K562 (cell line): Measurements from ENCODE around the gene ZPBP. TPM values are rescaled to one million over a fixed set of nuclear protein-coding genes. Genes with fewer than 3 reads are reported as not detected.

Source experiments
- ATAC-seq: fragments of 200-7000 bp; cut with Tn5 transposase; 3 replicates; pipeline ENCODE4 v1.9.1; 2020; ENCODE audit warnings: moderate library complexity
- BruUV-seq: library from RNA; stranded (reverse); fragments of 400-500 nt; replicated peaks from 2 replicates; lab custom pipeline; 2021; lab: Mats Ljungman, UMichigan
- CTCF ChIA-PET: fragments of 300-600 bp; formaldehyde crosslinking; extraction: SDS; loops from one replicate; lab custom pipeline; 2021; ENCODE audit warnings: low intra/inter-chr PET ratio; lab: Yijun Ruan, JAX
- POLR2A ChIA-PET: fragments of 300-600, 350-650 bp; sonication (Branson Sonifier 250); formaldehyde crosslinking; extraction: SDS; loops from one replicate; lab custom pipeline; 2021; ENCODE audit warnings: antibody characterized with exemption, inconsistent platforms; lab: Yijun Ruan, JAX
- DNase-seq, 4 experiments: peaks; one replicate each; pipeline versions ENCODE4 v3.0.0 to v3.0.0-alpha.2; 2011 to 2018; ENCODE audit warnings: low spot score in 3 of 4, mixed read lengths in 3 of 4; ENCODE audit errors: extremely low read depth in 1 of 4
- FAIRE-seq: peaks from 2 replicates; lab custom pipeline; 2011; peaks lifted over from hg19 to GRCh38; lab: Jason Lieb, UNC
- H2AFZ ChIP-seq: 2 replicates; pipeline ENCODE4 v1.6.0; 2011; ENCODE audit warnings: low read depth, low read length, control low read depth, inconsistent platforms
- H3K27ac ChIP-seq: fragments of 200-600 bp; 3 replicates; pipeline ENCODE4 v1.8.0; 2011; ENCODE audit warnings: low read depth, mild to moderate bottlenecking, control low read depth, inconsistent platforms, low read length, moderate library complexity, mixed read lengths; ENCODE audit errors: extremely low read depth
- H3K27me3 ChIP-seq, 2 experiments: fragments of 300-600 bp in 1 of 2; 2 replicates in 1 of 2; 3 replicates in 1 of 2; pipeline versions ENCODE4 v1.6.0 to v1.8.0; 2011; ENCODE audit warnings: inconsistent platforms in 2 of 2, low read length in 2 of 2, mild to moderate bottlenecking in 1 of 2, mixed read lengths in 1 of 2, moderate library complexity in 1 of 2; ENCODE audit not compliant: control insufficient read depth in 2 of 2, insufficient read depth in 2 of 2
- H3K36me3 ChIP-seq: fragments of 300-600 bp; 3 replicates; pipeline ENCODE4 v1.8.0; 2011; ENCODE audit warnings: mild to moderate bottlenecking, low read length, inconsistent platforms; ENCODE audit not compliant: control insufficient read depth, insufficient read depth
- H3K4me1 ChIP-seq, 2 experiments: fragments of 200-600 bp in 1 of 2; replicated peaks in 1 of 2; 2 replicates in 1 of 2; 3 replicates in 1 of 2; pipeline versions ENCODE4 v1.5.1 to v1.8.0; 2011; ENCODE audit warnings: inconsistent platforms in 2 of 2, low read length in 2 of 2, mild to moderate bottlenecking in 1 of 2, mixed read lengths in 1 of 2, moderate library complexity in 1 of 2; ENCODE audit not compliant: control insufficient read depth in 2 of 2, insufficient read depth in 2 of 2
- H3K4me2 ChIP-seq: 2 replicates; pipeline ENCODE4 v1.6.1; 2011; ENCODE audit warnings: low read length, control low read depth, inconsistent platforms, mixed read lengths; ENCODE audit not compliant: insufficient read depth
- H3K4me3 ChIP-seq: fragments of 200-600 bp; sonication (generic), shearing (Covaris generic); 2 replicates; pipeline ENCODE4 v1.5.1; 2016; ENCODE audit warnings: control low read depth, inconsistent platforms
- H3K79me2 ChIP-seq: fragments of 200-600 bp; 3 replicates; pipeline ENCODE4 v1.8.0; 2011; ENCODE audit warnings: low read length, inconsistent platforms; ENCODE audit not compliant: control insufficient read depth, insufficient read depth
- H3K9ac ChIP-seq, 2 experiments: 2 replicates each; pipeline versions ENCODE4 v1.6.0 to v1.6.1; 2011; ENCODE audit warnings: low read depth in 2 of 2, low read length in 2 of 2, control low read depth in 1 of 2, inconsistent platforms in 1 of 2, mild to moderate bottlenecking in 1 of 2, mixed read lengths in 1 of 2; ENCODE audit not compliant: insufficient read depth in 1 of 2
- H3K9me1 ChIP-seq: one replicate; pipeline ENCODE4 v1.6.0; 2011; ENCODE audit warnings: inconsistent platforms, mild to moderate bottlenecking, low read length, moderate library complexity; ENCODE audit not compliant: control insufficient read depth, insufficient read depth
- H3K9me3 ChIP-seq: replicated peaks from 2 replicates; pipeline ENCODE4 v1.5.1; 2011; ENCODE audit warnings: low read depth, low read length, inconsistent platforms; ENCODE audit not compliant: control insufficient read depth, insufficient read depth
- H4K20me1 ChIP-seq: replicated peaks from 2 replicates; pipeline ENCODE4 v1.6.1; 2011; ENCODE audit warnings: low read length, inconsistent platforms, mixed read lengths; ENCODE audit not compliant: control insufficient read depth, insufficient read depth
- CBX2 ChIP-seq: fragments of 200-600 bp; sonication (generic); IDR thresholded peaks from one replicate; pipeline ENCODE4 v1.6.1; 2012; ENCODE audit warnings: mild to moderate bottlenecking, low read length, inconsistent platforms; ENCODE audit not compliant: insufficient read depth, poor library complexity, severe bottlenecking
- KLF1 ChIP-seq: fragments of 450-650 bp; IDR thresholded peaks from 2 replicates; pipeline ENCODE4 v1.6.1; 2016; ENCODE audit warnings: missing genetic modification characterization, missing compliant biosample characterization
- MYBL2 ChIP-seq, 2 experiments: fragments of 450-650 bp in 1 of 2; sonication (generic) in 1 of 2; formaldehyde crosslinking in 1 of 2; IDR thresholded peaks; 2 replicates each; pipeline versions ENCODE4 v1.6.1 to v1.8.1; 2017 to 2022; ENCODE audit warnings: borderline replicate concordance in 1 of 2, inconsistent platforms in 1 of 2, low read depth in 1 of 2, mild to moderate bottlenecking in 1 of 2, missing genetic modification reagents in 1 of 2, moderate library complexity in 1 of 2
- SIN3A ChIP-seq, 2 experiments: fragments of 150-350 bp in 1 of 2; IDR thresholded peaks; 2 replicates each; pipeline ENCODE4 v1.6.1; 2011 to 2016; ENCODE audit warnings: borderline replicate concordance in 2 of 2, low read depth in 2 of 2, low read length in 2 of 2, mild to moderate bottlenecking in 2 of 2, moderate library complexity in 2 of 2; ENCODE audit not compliant: control insufficient read depth in 1 of 2
- SMAD4 ChIP-seq: fragments of 250-450 bp; sonication (Bioruptor Pico); conservative IDR thresholded peaks from 2 replicates; pipeline ENCODE4 v1.8.0; 2021; ENCODE audit warnings: inconsistent platforms, mild to moderate bottlenecking, moderate library complexity
- ZBTB1 ChIP-seq: sonication (generic); formaldehyde crosslinking; IDR thresholded peaks from 2 replicates; pipeline ENCODE4 v1.8.1; 2023; ENCODE audit warnings: missing genetic modification reagents, low read depth, mild to moderate bottlenecking, borderline replicate concordance
- WGBS: fragments of 100-300 bp; shearing (Covaris generic); methylation state at CpG from one replicate; pipeline ENCODE4 v1.1.6; 2016; ENCODE audit warnings: low coverage, mixed read lengths; ENCODE audit not compliant: insufficient coverage; ENCODE audit errors: missing lambda C conversion rate; 5-methylcytosine and 5-hydroxymethylcytosine counted together
- in situ Hi-C: fragments of 300-500 bp; cut with MboI; formaldehyde crosslinking; loops from 4 replicates; pipeline ENCODE4 v1.15.0; 2018; ENCODE audit warnings: inconsistent platforms, mixed read lengths
- intact Hi-C: fragments of 100-400 bp; cut with micrococcal nuclease; formaldehyde crosslinking; loops from 2 replicates; pipeline ENCODE4 v1.14.2; 2022
- polyA plus RNA-seq, 8 experiments: library from polyadenylated mRNA; depleted of rRNA in 4 of 8; stranded (reverse) in 5 of 8; unstranded in 3 of 8; fragments of >200 nt; fragmentation: Nextera tagmentation in 2 of 8; fragmentation: Illumina TruSeq in 1 of 8; extraction: Ambion mirVana in 2 of 8; extraction: Trizol in 1 of 8; gene quantifications; 2 replicates each; pipeline versions ENCODE4 v1.2.1 to v1.2.3, GENCODE V29; 2011 to 2014; ENCODE audit warnings: inconsistent platforms in 1 of 8, missing spikeins in 1 of 8
- total RNA-seq, 7 experiments: library from RNA; depleted of rRNA in 6 of 7; stranded (reverse); fragments of >200 nt in 6 of 7; fragmentation: Illumina TruSeq in 2 of 7; extraction: Trizol in 2 of 7; gene quantifications; 2 replicates each; pipeline versions ENCODE4 v1.2.1 to v1.2.3, GENCODE V29; 2011 to 2021; ENCODE audit warnings: low replicate concordance in 1 of 7
- TF ChIP-seq, protein P1 (sequence below): fragments of 250-450 bp; sonication (Bioruptor Pico); IDR thresholded peaks from 2 replicates; pipeline ENCODE4 v1.4.0; 2020; ENCODE audit warnings: mild to moderate bottlenecking, moderate library complexity, borderline replicate concordance
- TF ChIP-seq, protein P2 (sequence below): fragments of 250-450 bp; sonication (Bioruptor Pico); IDR thresholded peaks from 2 replicates; pipeline ENCODE4 v1.8.0; 2021; ENCODE audit warnings: moderate library complexity, mild to moderate bottlenecking, inconsistent platforms
- TF ChIP-seq, protein P3 (sequence below): fragments of 250-450 bp; sonication (Bioruptor Pico); IDR thresholded peaks from 2 replicates; pipeline ENCODE4 v1.8.0; 2022; ENCODE audit warnings: inconsistent platforms

ZPBP gene
- total and polyA plus RNA-seq, 9 of the 15 experiments (the other 6 are each of a cell fraction or from before 2014, with no cell fraction given), result not detected

DNA sequence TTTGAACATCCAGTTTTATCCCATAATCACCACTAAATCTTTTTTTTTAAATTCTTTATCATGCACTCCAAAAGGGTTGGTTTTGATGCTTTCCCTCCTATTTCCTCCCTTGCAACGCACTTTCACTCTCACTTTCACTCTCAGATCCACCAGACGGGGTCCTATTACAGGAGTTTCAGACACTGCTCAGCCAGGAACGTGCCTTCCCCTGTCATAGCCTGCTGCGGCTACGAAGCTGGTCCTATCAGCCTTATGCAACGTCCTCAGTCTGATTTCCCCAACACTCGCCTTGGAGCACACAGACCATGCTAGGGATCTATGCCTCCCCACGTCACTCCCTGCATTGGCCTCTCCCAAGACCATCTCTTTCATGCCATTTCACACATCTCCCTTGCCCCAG is 23.4 kb downstream of the ZPBP start:
- H3K4me3 ChIP-seq, result no peak overlapping the region
- no peak overlapping the region for H2AFZ ChIP-seq
- TF ChIP-seq MYBL2 (IDR thresholded peaks at IDR 0.05; ENCODE audit: low read depth) (no peak), MYBL2 (CRISPR knock-in tag; IDR thresholded peaks at IDR 0.05; ENCODE audit: borderline replicate concordance) (no peak), CBX2 (no peak), SIN3A (IDR thresholded peaks at IDR 0.05; ENCODE audit: borderline replicate concordance in 2 of 2, control insufficient read depth in 1 of 2, low read depth in 2 of 2, low read length in 2 of 2) (no peak), ZBTB1 (CRISPR knock-in tag) (no peak), KLF1 (no peak), SMAD4 (CRISPR knock-in tag) (no peak)
- TF ChIP-seq, protein P1, sequence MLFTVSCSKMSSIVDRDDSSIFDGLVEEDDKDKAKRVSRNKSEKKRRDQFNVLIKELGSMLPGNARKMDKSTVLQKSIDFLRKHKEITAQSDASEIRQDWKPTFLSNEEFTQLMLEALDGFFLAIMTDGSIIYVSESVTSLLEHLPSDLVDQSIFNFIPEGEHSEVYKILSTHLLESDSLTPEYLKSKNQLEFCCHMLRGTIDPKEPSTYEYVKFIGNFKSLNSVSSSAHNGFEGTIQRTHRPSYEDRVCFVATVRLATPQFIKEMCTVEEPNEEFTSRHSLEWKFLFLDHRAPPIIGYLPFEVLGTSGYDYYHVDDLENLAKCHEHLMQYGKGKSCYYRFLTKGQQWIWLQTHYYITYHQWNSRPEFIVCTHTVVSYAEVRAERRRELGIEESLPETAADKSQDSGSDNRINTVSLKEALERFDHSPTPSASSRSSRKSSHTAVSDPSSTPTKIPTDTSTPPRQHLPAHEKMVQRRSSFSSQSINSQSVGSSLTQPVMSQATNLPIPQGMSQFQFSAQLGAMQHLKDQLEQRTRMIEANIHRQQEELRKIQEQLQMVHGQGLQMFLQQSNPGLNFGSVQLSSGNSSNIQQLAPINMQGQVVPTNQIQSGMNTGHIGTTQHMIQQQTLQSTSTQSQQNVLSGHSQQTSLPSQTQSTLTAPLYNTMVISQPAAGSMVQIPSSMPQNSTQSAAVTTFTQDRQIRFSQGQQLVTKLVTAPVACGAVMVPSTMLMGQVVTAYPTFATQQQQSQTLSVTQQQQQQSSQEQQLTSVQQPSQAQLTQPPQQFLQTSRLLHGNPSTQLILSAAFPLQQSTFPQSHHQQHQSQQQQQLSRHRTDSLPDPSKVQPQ (CRISPR knock-in tag), result no peak
- TF ChIP-seq, protein P2, sequence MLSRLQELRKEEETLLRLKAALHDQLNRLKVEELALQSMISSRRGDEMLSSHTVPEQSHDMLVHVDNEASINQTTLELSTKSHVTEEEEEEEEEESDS (CRISPR knock-in tag), result no peak
- TF ChIP-seq, protein P3, sequence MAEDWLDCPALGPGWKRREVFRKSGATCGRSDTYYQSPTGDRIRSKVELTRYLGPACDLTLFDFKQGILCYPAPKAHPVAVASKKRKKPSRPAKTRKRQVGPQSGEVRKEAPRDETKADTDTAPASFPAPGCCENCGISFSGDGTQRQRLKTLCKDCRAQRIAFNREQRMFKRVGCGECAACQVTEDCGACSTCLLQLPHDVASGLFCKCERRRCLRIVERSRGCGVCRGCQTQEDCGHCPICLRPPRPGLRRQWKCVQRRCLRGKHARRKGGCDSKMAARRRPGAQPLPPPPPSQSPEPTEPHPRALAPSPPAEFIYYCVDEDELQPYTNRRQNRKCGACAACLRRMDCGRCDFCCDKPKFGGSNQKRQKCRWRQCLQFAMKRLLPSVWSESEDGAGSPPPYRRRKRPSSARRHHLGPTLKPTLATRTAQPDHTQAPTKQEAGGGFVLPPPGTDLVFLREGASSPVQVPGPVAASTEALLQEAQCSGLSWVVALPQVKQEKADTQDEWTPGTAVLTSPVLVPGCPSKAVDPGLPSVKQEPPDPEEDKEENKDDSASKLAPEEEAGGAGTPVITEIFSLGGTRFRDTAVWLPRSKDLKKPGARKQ (CRISPR knock-in tag), result no peak
- intact Hi-C loops (no loop called here), in situ Hi-C loops (no loop called here)
- BruUV-seq, result no TSS peak
- DNase-seq, result peak in 1 of 4 experiments; percentile 2
- peak; percentile 44; the same call in 1 of the 3 replicates for ATAC-seq
- H3K9ac ChIP-seq, result no peak overlapping the region
- 0 out of 2 replicates have a peak, but pooled peaks cover 1% of the 10 kb centered on the region for H3K9me3 ChIP-seq
- no peak overlapping the region for H3K27ac ChIP-seq
- no peaks in the 10 kb centered on the region for H3K4me1 ChIP-seq
- H3K9me1 ChIP-seq, result no peaks in the 10 kb centered on the region
- no peaks in the 10 kb centered on the region for H4K20me1 ChIP-seq
- POLR2A ChIA-PET, result interaction anchor here (0.8 kb wide), 1 partner anchor 1091 kb away, joined by 4 read pairs; no protein-coding TSS in a partner anchor
- no peak for FAIRE-seq
- 0% methylated on average over 8 of the region's 8 CpGs for WGBS
- no peaks in the 10 kb centered on the region for H3K36me3 ChIP-seq
- CTCF ChIA-PET, result no interaction called here
- no peaks in the 10 kb centered on the region for H3K27me3 ChIP-seq
- no peak overlapping the region for H3K4me2 ChIP-seq
- H3K79me2 ChIP-seq, result no peaks in the 10 kb centered on the region
